GM18502 (cell line): Measurements from ENCODE around the gene FGGY.
"Not testable (repeated sequence)": the region's sequence is repeated elsewhere in the genome, so short reads cannot be mapped to it uniquely, and the experiment has no call there.

Experiments used
- ATAC-seq: cut with Tn5 transposase; IDR thresholded peaks from one replicate; pipeline ENCODE4 v1.9.1; 2021; ENCODE audit warnings: mild to moderate bottlenecking; ENCODE audit not compliant: unreplicated experiment, poor library complexity

The FGGY gene

DNA sequence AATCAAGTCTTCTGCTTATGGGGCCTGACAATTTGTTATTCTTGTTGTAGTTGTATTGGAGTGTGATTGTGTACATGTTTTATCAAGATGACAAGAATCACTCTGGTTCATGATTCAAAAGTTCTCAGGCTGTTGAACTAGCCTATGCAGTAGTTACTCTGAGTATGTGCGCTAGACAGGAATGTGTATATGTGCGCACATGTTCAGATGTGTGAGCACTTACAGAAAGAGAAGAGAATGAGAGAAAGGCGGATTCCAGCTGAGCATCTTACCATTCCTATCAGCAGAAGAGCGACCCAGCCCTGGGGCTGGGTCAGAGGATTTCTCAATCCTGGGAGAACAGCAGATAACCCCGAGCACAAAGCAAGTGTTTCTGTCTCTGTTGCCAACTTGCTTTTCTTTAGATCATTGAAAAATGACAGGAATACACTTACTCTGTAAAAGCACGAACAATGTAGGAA, 407.1 kb downstream of the FGGY start:
- no peak for ATAC-seq

DNA sequence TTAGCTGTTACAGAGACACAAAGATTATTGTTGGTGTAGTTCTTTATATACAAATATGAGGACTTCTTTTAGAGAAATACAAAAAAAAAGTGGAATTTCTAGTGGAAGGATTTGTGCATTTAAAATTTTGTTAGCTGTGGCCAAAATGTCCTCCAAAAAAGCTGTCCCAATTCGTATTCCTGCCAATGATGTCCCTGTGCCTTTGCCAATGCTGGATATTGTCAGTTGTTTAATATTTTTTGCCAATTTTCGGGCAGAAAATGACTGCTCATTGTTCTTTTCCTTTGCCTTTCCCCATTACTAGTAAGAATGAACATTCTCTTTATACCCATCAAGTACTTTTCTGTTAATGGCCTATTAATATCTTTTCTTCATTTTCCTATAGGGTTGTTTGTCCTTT, 407.8 kb downstream of the FGGY start:
- ATAC-seq, result no peak

DNA sequence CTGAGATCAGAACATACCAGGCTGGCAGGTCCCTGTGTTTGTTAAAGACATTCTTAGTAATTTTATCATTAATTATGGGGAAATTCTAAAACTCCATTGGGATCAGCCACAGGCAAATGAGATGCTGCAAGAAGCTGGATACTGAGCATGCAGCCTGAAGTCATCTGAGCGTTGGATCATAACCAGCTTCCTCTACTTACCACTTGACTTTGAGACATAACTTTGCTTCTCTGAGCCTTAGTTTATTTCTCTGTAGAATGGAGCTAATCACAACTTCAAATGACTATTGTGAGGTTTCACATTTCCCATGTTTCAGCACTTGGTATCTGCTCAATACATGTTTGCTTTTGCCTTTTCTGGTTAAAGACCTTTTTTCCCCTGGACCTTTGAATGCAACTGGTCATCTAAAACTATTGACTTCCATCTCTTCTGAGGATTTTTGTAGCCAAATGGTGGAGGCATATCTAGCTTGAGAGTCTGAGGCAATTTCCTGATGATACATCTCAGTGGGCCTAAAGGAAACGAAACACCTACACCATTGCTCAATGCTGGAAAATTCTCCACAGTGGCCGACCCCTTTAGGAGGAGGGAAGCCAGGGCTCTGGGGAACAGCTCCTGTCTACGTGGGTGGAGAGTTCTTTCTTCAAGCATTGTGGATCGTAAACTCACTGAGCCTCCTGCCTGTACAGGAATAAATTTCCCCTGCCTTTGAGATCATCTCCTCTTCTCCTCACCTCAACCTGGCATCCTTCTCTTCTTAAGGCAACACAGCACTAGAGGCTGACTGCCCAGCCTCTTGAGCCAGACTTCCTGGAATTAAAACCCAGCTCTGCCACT, 408.8 kb downstream of the FGGY start:
- ATAC-seq, result no peak

DNA sequence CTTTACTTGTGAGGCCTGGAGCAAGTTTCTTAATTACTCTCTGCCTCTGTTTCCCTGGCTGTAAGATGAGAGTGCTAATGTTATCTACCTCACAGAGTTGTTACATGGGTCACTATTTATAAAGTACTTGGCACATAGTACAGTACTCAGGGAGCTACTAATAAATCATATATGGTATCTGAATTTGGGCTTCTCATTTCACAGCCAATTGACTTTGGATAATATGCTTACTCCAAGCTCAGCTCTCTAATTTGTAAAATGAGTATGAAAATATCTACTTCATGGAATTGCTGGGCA, 409.4 kb downstream of the FGGY start:
- ATAC-seq, result no peak

DNA sequence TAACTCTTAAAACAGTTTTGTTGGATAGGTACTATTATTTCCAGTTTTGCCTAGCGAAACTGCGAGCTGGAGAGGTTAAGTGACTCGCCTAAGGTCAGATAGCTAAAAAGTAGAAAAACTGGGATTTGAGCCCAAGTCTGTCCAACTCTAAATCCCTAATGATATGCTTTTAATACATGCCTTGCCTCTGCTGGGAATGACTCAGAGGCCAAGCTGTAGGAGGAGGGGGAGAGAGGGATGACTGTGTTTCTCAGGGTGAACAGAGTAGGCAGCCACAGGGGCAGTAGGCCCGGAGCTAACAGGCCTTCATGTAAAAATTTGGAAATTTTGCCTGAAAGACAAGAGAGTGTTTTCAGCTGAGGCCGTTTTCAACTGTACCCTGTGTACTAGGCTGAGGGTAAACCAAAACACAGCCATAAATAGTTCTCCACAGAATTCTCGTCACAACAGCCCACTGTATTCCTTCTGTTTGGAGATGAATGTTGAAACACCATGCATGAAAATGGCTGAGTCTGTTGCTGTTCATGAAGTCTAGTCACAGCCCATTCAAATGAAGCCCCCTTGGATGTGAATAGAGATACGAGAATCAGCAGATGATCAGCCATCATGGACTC, 410.4 kb downstream of the FGGY start:
- ATAC-seq, result no peak

DNA sequence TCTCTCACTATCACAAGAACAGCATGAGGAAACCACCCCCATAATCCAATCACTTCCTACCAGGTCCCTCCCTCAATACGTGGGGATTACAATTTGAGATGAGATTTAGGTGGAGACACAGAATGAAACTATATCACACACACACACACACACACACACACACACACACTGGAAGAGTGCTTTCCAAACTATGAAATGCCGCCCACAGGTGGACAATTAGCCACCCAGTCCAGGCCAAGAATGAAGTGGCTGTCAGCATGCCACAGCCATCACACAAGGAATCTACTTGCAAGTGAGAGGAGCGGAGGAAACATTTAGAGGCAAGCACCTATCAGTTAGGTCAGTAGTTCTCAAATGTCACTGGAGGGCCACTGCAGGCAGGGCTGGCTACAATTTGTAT, 412.4 kb downstream of the FGGY start:
- ATAC-seq, result no peak

DNA sequence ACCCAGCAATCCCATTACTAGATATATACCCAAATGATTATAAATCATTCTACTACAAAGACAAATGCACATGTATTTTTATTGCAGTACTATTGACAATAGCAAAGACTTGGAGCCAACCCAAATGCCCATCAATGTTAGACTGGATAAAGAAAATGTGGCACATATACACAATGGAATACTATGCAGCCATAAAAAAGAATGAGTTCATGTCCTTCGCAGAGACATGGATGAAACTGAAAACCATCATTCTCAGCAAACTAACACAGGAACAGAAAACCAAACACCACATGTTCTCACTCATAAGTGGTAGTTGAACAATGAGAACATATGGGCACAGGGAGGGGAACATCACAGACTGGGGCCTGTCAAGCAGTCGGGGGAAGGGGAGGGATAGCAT, 414.0 kb downstream of the FGGY start:
- not testable (repeated sequence) for ATAC-seq

DNA sequence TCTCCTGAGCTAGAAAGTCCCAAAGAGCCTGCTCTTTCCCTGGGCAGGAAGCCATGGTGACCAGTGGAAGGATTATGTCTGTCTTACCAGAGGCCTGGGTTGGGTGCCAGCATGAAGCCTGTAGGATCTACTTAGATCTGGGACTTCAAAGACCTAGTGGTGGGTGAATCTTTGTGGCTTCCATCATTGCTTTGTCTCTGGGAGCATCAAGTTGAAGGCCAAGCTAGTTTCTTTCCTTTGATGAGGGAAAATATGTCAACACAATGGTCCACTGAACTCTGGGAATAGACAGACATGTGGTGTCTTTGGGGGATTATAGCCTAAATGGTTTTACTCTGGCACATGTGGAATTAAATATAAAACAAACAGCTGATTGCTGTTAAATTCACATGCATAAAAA, 417.3 kb downstream of the FGGY start:
- no peak for ATAC-seq

DNA sequence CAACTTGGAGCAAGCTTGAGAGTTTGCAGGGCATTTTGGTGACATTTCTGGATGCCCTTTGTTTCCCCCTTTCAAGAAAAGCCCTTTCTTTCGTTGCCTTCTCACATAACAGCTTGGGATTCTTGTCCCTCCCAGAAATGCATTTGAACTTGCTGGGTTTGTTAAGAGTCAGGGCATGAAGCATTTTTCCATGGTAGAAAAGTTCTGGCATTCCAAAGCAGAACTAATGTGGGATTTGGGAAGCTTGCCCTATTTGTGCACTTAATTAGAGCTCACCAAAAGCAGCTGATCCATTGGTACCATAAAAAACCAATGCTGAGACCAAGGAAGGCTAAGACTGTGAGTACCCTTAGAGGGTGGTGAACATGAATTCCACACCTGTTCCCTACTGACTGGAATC, 418.1 kb downstream of the FGGY start:
- ATAC-seq, result no peak

DNA sequence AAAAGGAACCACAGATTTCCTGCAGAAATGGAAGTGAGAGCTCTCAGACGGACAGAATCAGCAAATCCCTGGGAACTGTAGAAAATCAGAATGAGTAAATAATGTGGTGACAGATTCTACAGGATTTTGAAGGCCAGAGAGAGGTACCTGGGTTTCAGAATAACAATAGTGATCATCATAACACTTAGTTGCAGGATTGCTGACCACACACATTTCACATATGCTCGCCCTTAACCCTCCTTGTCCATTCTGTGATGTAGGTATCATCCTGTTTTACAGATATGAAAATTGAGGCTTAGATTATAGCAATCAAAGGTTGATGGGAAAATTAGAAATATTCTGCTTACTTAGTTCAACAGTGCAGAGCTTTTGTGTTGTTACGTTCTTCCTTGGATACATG, 419.9 kb downstream of the FGGY start:
- no peak for ATAC-seq

DNA sequence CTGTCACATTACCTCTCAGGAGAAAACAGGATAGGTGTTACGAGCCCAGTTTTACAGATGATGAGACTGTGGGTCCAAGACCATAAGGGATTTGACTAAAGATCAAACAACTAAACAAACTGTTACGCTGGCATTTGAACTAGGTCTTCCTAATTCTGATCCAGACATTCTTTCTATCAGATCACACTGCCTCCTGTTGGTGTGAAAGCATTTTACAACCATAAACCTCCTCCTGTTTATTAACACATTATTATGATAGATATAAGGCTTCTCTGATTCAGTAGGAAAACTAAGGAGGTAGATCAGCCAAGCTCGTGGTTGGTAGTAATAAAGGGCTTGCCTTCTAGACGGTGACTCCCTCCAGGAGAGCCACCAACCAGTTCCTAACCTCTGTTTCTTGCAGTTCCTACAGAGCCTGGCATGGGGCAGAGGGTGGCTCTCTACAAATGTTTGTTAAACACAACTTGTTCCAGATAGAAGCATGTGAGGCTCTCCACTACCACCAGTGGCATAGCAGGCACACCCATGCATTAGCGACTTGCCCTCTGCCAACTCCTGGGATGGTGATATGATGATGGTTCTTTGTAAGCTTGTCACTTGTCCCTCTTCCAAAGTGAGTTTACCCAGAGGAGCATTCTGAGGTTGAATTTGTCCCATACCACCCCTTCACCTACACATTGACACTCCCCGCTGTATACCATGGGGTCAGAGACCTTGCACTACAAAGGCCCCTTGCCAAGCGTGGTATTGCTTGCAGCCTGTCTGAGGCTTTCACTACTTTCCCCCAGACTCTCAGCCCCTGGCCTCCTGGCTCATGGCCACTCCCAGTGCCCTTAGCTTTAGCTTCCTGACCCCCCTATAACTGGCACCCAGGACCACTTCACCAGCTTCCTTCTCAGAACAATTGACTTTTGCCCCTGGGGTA, 421.4 kb downstream of the FGGY start:
- ATAC-seq, result no peak

DNA sequence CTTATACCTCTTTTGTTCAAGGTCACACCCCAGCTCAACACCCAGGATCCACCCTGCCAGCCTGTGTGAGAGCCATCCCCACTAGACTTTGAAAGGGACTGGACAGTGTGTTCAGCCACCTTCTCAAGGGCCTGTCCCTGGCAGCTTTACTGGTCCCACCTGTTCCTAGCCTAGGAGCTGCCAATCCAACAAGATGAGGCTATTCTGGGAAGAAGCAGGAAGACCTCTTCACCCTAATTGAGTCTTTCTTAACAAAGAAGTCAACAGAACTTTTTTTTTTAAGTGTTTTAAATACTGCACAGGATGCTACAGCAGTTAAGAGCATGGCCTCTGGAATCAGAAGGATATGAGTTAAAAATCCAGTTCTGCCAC, 422.1 kb downstream of the FGGY start:
- ATAC-seq, result no peak

DNA sequence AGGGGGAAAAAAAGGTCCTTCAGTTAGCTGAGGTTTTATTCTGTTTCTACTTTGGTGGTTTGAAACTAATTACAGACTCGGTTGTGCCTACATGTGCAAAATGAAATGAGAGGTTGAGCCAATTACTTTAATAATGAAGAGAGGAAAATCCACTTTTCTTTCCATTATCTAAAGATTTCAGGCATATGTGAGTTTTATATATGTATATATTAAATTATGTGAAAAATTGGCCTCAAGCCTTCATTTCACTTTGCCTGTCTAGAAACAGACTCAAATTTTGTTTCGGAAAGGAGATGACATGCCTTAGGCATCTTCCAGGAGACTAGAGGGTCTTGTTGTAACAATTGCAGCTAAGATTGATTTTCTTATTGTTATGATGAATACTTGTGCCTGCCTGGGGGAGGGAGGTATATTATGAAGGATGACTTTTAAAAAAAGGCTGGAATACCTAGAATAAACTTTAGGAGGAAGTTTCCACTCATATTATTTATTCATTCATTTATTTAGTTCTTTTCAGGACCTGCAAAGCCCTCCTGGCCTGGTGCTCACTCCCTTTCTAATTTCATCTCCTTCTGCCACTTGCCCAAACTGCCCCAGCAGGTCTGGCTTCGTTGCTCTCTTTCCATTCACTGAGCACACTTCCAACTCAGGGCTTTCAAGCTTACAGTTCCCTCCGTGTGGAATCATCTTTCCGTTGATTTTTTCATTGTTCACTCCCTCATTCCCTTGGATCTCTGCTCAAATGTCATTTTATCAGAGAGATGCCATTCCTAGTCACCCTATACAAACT, 423.6 kb downstream of the FGGY start:
- ATAC-seq, result no peak

DNA sequence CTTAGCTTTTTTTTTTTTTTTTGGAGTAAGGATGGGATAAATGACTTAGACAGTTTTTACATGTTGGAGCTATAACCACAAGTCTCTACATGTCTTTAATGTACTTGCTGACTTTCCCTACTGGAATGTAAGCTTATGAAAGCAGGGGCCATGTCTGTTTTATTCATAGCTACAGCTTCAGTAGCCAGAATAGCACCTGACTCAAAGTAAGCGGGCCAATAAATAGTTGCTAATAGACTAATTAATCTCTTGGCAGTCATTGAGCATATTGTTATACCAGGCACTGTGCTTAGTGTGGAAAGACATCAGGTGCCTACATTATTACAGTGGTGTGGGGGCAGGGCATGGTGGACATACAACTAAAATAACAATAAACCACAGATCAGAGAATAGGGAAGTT, 433.4 kb downstream of the FGGY start:
- no peak for ATAC-seq

DNA sequence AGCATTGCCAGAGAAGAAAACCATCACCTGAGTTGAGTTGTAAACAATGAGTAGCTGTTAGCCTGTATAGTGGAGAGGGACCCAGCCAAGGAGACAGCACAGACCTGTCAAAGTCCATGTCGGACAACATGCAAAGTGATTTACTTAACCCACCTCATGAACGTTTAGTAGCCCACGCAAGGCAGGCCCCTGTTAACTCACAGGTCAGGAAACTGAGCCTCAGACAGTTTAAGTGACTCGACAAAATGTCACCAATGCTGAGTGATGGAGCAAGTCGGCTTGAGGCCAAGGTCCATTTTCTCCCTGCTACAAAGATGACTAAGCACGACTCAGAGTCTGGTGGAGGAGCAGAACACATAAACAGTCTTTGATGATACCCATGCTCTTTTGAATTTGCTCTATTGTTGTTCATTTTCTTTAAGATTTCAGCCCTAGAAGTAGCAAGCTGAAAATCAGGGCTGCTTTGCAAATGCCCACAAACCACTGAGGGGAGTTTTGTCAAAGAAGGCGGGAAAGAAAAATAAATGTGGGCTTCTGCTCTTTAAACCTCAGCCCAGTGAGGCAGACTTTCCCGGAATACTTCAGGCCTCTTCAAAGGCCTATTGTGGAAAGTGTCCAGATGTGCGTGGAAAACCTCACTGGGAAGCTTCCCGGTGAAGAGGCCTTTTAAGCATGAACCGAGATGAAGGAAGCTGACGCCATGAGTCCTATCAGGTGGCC, 434.0 kb downstream of the FGGY start:
- ATAC-seq, result no peak

DNA sequence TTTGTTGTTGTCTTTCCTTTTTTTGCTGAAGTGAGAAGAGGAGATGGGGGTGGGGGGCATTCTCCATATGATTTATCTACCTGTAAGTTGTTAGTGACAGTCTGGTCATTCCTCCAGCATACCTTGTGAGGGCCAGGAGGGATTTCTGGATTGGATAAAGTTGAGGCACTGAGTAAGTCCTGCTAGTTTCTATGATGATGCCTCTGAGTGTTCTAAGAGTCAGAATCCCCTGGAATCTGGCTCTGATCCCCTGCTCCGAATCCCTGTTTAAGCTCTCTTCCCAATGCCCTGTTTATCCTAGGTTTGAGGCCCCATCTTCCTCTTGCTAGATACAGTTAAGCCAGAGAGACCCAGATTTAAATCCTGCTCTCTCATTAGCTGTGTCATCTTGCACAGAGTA, 434.7 kb downstream of the FGGY start:
- no peak for ATAC-seq

DNA sequence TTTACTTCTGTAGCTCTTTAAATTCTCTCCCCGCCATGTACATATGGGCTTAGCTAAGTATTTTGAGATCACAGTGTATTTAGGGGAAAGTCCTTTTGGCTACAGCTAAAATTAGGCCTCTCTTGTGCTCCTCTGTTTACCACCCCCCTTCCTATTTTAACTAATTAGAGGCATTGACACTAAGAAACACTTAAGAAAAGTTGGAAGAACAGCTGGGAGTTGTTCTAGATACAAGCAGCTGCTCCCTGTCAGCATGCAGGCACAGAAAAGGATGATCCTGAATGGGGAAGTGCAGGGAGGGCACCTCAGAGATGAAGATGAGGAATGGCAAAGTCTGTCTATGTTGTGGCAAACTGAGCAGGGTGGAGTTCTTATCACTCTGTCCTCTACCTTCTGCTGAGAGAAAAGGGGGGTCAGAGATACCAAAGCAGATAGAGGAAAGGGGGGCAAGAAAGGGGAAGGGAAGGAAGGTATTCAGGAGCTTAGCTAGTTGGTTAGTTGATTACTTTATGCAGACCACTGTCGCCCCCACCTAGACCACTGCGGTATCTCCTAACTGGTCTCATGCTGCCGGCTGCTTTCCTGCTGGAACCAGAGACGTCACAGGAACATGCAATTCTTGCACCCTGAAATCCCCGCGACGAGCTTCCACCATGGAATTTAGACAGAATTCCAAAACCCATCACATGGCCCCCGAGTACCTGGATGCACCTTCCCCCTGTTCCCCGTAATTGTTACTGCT, 435.5 kb downstream of the FGGY start:
- no peak for ATAC-seq

DNA sequence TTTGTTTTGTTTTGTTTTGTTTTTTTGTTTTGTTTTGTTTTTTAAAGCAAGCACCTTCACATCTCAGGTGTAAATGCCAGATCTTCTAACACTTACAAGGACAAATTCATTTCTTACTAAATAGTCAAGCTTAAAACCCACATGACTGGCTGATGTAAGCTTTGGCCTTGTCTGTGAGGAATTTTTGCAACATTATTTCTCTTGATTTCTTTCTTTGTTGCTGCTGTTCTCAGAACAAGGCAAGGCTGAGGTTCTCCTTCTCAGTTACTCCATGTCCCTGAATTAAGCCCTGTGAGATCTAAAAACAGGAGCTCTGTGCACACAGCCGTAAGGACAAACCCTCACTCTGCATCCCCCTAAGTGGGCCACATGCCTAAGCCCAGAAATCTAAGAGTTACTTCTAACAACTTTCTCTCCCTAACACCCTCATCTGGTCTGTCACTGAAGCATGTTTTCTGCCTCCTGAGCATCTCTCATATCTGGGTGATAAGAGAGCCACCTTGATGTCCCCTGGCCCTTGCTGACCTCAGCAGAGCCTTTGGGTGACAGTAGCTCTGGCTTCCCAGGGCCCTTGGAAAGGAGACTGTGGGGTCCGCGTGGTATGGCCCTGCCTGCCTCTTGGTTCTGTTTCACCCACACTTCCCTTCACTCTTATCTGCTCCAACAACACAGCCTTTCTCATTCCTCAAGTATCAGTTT, 436.7 kb downstream of the FGGY start:
- ATAC-seq, result no peak

DNA sequence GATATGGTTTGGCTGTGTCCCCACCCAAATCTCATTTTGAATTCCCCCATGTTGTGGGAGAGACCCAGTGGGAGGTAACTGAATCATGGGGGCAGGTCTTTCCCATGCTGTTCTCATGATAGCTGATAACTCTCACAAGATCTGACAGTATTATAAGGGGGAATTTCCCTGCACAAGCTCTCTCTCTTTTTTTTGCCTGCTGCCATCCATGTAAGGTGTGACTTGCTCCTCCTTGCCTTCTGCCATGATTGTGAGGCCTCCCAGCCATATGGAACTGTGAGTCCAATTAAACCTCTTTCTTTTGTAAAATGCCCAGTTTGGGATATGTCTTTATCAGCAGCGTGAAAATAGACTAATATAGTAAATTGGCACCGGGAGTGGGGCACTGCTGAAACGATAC, 439.0 kb downstream of the FGGY start:
- ATAC-seq, result not testable (repeated sequence)
